Tibial nerve (tissue), 4 donors: ENCODE data around the gene LIPK.

Experiments
- CTCF ChIP-seq, 5 experiments: fragments of 200-600 bp in 3 of 5; fragments of 450-650 bp in 2 of 5; sonication (generic) in 3 of 5; IDR thresholded peaks; one replicate each; pipeline ENCODE4 v1.5.1; 2016 to 2019; ENCODE audit warnings: antibody characterized with exemption in 5 of 5, mild to moderate bottlenecking in 3 of 5, moderate library complexity in 2 of 5
- EP300 ChIP-seq, 2 donors: sonication (generic); formaldehyde crosslinking; IDR thresholded peaks; one replicate each; pipeline ENCODE4 v1.6.1; 2017; ENCODE audit warnings: antibody characterized with exemption in 2 of 2, mild to moderate bottlenecking in 1 of 2
- POLR2A ChIP-seq, 2 donors: fragments of 450-650 bp; IDR thresholded peaks; one replicate each; pipeline ENCODE4 v1.6.1; 2017; ENCODE audit warnings: antibody characterized with exemption in 2 of 2, mild to moderate bottlenecking in 2 of 2, moderate library complexity in 2 of 2

- TF ChIP-seq CTCF (IDR thresholded peaks at IDR 0.05) (no peak), EP300 (IDR thresholded peaks at IDR 0.05) (no peak), POLR2A (IDR thresholded peaks at IDR 0.05) (no peak)
Measured at GRCh38 chr10:88730864-88731263, 24.8 kb downstream of the LIPK start.
